HTR-8/SVneo (cell line): Measurements from ENCODE around the gene CREB5.

Source experiments
- DNase-seq: peaks from one replicate; pipeline ENCODE4 v3.0.0; 2011; ENCODE audit warnings: low spot score, mixed read lengths; ENCODE audit not compliant: insufficient read length
- FAIRE-seq: peaks from 2 replicates; lab custom pipeline; 2011; peaks lifted over from hg19 to GRCh38; lab: Jason Lieb, UNC

The CREB5 gene

DNA sequence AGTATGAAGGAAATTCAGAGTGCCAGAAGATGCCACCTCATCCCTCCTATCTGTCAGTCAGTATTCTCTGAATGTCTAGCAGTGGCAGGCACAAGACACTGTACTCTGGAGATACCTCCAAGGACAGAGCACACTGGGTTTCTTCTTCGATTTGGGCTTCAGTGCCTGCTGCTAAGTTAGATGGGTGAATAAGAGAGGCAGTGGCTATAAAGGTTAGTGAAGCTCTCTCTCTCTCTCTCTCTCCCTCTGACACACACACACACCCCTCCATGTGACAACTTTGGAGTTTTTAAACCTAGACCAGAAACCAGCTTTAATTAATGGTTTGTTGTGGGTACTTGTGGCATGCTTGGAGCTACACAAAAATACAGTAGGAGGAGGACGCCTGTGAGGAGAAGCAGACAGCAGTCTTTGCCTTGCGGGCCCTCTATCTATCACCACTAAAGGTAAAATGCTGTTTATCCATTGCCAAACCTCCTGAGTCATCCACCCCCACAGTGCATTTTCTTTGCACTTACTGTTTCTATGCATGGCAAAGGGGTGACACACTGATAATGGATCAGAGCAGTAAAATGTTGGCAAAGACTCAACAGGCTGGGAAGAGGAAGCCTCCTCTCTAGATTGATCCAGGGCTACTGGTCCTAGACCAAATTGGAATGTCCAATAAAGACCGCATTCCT, 443.4 kb downstream of the CREB5 start:
- peak; percentile 81 for FAIRE-seq

DNA sequence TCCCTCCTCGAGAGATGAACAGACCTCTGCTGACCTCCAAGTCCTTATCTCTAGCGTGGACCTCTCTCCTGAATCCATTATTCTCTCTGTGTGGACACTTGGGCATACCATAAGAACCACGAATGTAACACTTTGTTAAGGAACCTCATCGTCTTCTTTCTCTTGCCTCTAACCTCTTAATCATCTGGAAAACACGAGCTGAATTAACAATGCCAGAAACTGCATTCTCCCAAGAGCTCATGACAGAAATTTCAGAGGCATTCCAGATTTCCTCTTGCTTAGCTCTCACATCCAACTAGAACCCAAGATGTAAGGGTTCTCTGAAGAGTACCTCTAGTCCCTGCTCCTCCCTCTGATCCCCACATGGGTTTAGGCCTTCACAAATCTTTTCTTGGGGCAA, 444.3 kb downstream of the CREB5 start:
- no peak for FAIRE-seq

More for the DNA sequence above, 443.4 kb downstream of the CREB5 start:
- peak; percentile 67 for DNase-seq

DNA sequence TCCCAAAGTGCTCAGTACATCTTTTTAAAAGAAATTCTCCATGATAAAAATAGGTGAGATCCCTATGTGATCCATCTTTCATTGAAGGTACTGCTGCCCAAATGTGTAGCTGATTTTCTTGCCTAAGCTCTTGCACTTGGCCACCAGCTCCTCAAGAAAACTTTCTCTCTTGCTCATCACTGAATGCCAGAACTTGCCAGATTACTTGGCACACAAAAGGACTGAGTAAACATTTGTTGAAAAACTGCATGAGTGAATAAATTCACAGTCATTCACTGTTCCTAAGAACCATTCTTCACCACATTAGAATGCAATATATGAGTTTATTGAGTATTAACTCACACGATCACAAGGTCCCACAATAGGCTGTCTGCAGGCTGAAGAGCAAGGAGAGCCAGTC, 445.9 kb downstream of the CREB5 start:
- no peak for FAIRE-seq

More for the DNA sequence above, 444.3 kb downstream of the CREB5 start:
- DNase-seq = no peak

DNA sequence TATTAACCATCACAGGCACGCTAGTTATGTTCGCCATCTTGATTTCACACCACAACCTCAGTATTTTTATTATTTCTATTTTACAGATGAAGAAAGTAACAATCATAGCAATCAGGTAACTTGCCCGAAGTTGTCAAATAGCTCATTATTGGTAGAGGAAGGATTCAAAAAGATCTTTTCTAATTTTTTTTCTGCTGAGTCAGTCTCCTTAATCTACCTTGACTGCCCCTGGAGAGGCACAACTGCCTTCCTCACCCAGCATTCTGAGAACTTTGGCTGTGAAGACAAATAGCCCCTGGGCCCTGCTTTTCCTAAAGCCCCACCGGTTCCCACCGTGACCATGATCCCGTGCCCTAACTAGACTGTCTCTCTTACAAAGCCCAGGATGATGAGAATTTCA, 446.6 kb downstream of the CREB5 start:
- no peak for DNase-seq
- FAIRE-seq = no peak

More for the DNA sequence above, 445.9 kb downstream of the CREB5 start:
- no peak for DNase-seq

GRCh38 chr7:28861825-28862224, 449.5 kb downstream of the CREB5 start:
- DNase-seq (no peak), FAIRE-seq (no peak)

DNA sequence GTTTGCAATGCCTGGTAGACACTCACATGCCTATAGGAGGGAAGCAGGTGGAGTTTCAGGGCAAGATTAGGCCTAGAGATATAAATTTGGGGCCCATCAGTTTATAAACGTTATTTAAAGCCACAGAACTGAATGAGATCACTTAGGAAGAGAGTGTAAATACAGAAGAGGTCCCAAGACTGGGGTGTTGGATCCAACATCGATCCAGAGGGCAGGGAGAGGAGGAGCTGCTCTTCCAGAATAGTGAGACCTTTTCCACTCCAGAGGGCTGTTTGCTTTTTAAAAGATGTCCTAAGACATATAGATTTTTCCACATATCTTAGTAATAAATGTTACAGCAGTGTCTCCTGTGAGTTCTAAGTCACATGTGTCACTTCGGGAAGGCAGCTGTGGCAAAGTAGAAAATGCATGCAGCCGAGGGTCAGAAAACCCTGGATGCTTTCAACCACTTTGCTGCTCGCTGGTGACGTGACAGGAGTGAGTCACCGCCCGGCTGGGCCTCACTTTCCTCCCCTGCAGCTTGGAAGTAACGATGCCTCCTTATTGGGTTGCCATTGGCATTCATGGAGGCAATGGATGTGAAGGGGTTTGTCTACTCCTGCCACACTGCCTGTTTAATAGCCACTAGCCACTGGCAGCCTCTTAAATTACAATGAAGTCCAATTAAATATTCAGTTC, 450.4 kb downstream of the CREB5 start:
- DNase-seq (no peak), FAIRE-seq (no peak)

GRCh38 chr7:28865601-28866144, 453.4 kb downstream of the CREB5 start:
- FAIRE-seq (no peak), DNase-seq (peak; percentile 37)

- no peak for FAIRE-seq
- no peak for DNase-seq
Observed at GRCh38 chr7:28868712-28869111, 456.4 kb downstream of the CREB5 start.

DNA sequence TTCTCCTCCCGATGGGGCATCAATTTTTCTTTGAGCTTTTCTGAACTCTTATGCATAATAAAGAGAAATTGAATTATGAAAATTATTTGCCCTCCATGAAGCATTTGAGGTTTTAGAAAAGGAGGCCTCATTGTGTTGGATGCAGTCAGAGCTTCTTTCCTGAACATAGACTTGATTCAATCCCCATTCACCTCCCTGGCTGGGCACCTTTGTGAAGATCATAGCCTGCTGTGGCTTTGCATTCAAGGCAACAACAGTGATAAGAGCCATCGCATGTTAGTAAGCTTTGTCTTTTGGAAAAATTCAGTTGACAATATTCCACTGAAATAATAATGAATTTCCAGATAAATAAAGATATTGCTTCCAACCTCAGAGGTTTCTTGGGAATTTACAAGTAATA, 458.8 kb downstream of the CREB5 start:
- FAIRE-seq (no peak), DNase-seq (no peak)

GRCh38 chr7:28871631-28872030, 459.3 kb downstream of the CREB5 start:
- FAIRE-seq = no peak

GRCh38 chr7:28872226-28872625, 459.9 kb downstream of the CREB5 start:
- FAIRE-seq = no peak
- no peak for DNase-seq

More at GRCh38 chr7:28871631-28872030, 459.3 kb downstream of the CREB5 start:
- no peak for DNase-seq

GRCh38 chr7:28873365-28873764, 461.0 kb downstream of the CREB5 start:
- peak; percentile 49 for FAIRE-seq
- no peak for DNase-seq

- FAIRE-seq (no peak), DNase-seq (no peak)
Observed at GRCh38 chr7:28874001-28874400, 461.7 kb downstream of the CREB5 start.
